ENCODE data around the gene CRIM1.

CRIM1 gene

DNA sequence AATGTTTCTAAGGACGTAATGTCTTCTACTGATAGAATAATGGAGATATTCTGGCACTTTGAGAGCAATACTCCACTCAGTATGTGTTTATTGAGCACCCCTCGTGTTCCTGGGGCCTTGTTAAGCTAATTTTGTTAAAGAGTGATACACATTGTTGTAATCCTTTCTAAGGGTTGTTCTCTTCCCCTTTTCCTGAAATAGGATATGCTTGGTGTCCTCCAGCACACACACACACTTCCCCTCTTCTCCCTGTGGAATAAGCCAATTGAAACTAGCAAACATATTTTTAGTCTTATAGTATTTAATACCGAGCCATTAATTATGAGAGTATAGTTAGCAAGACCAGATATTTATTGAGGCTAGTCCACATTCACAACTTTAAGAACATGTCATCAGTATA, 114.1 kb downstream of the CRIM1 start:
- Histone ChIP-seq H3K4me1 (ENCODE audit: insufficient read depth, low read length) (no peaks in the 10 kb centered on the region), H3K4me3 (ENCODE audit: low read length) (no peak overlapping the region), H2AFZ (ENCODE audit: low read depth, low read length) (no peak overlapping the region), H3K27me3 (ENCODE audit: insufficient read depth, low read length) (no peaks in the 10 kb centered on the region), H3K36me3 (ENCODE audit: insufficient read depth, low read length) (no peaks in the 10 kb centered on the region), H3K9me3 (ENCODE audit: low read length) (peaks cover 3% of the 10 kb centered on the region)

DNA sequence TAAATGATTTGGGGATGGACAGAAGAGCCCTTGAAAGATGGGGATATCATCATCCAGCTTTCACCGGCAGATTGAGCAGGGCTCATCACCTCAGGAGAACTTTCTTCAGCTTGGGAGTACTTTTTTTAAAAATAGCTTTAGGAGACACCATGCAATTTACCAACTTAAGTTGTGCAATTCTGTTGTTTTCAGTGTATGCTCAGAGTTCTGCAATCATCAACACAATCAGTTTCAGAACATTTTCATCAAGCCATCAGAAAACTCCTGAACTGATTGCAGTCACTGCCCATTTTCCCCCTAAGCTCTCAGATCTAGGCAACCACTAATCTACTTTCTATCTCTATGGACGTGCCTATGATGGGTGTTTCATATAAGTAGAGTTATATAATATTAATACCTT, 117.7 kb downstream of the CRIM1 start:
- Histone ChIP-seq H3K27me3 (ENCODE audit: insufficient read depth, low read length) (no peaks in the 10 kb centered on the region), H3K36me3 (ENCODE audit: insufficient read depth, low read length) (peaks cover 10% of the 10 kb centered on the region), H3K4me1 (ENCODE audit: insufficient read depth, low read length) (no peaks in the 10 kb centered on the region), H3K9me3 (ENCODE audit: low read length) (peaks cover 13% of the 10 kb centered on the region), H3K4me3 (ENCODE audit: low read length) (no peak overlapping the region), H2AFZ (ENCODE audit: low read depth, low read length) (no peak overlapping the region)

DNA sequence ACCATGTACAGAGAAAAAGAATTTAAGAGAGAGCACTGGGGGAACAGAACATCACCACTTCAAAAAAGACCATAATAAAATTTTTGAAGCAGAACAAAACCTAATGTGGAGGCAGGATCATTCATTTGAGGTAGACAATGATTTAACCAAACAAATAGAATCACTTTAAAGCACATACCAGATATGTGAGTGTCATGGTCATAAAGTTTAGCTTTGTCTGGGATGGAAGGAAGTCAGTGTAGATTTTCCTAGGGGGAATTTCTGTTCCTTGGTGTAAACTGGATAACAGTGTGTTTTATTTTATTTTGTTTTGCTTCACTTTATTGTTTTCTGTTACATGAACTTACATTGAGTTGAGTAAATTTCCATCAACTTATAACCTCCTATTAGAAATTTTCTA, 120.8 kb downstream of the CRIM1 start:
- Histone ChIP-seq H2AFZ (ENCODE audit: low read depth, low read length) (no peak overlapping the region), H3K36me3 (ENCODE audit: insufficient read depth, low read length) (peaks cover 21% of the 10 kb centered on the region), H3K27me3 (ENCODE audit: insufficient read depth, low read length) (no peaks in the 10 kb centered on the region), H3K4me1 (ENCODE audit: insufficient read depth, low read length) (no peaks in the 10 kb centered on the region), H3K9me3 (ENCODE audit: low read length) (peaks cover 13% of the 10 kb centered on the region), H3K4me3 (ENCODE audit: low read length) (no peak overlapping the region)

DNA sequence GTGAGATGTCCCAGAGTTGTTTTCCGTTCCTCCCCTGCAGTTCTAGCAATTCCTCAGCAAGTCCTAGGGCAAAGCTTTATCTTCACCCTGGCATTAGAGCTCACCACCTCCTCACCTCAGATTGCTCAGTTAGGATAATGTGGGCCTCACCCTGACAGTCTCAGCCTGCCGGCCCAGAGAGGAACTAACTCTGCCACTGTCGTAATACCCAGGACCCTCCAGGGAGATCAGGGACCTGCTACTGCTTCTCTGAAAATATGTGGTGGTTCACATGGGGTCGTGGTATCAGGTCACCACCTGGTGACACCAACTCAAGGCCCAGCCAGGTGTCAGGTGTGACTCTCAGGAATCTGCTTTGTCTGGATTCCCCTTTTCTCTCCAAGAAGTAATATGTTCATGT, 121.7 kb downstream of the CRIM1 start:
- H3K27me3 ChIP-seq (ENCODE audit: insufficient read depth, low read length), result no peaks in the 10 kb centered on the region
- no peaks in the 10 kb centered on the region for H3K4me1 ChIP-seq (ENCODE audit: insufficient read depth, low read length)
- H3K4me3 ChIP-seq (ENCODE audit: low read length), result no peak overlapping the region
- peaks cover 13% of the 10 kb centered on the region for H3K9me3 ChIP-seq (ENCODE audit: low read length)
- peaks cover 26% of the 10 kb centered on the region for H3K36me3 ChIP-seq (ENCODE audit: insufficient read depth, low read length)
- H2AFZ ChIP-seq (ENCODE audit: low read depth, low read length), result no peak overlapping the region

DNA sequence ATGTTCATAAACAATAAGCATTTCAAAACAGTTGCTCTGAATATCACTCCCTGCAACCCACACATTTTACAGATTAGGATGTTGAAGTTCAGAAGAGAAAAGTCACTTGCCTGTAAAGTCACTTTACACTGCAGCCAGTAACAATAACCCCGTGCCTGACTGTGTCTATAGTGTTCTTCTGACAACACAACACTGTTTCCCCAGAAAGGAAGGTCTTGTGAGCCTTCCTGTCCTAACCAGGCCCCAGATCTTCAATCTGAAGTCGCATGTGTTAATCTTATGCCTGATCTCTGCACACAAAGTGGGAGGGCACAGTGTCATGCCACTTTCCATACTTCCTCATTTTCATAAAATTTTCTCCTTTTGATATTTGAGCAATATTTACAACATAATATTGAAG, 122.2 kb downstream of the CRIM1 start:
- no peak overlapping the region for H2AFZ ChIP-seq (ENCODE audit: low read depth, low read length)
- peaks cover 13% of the 10 kb centered on the region for H3K9me3 ChIP-seq (ENCODE audit: low read length)
- peaks cover 26% of the 10 kb centered on the region for H3K36me3 ChIP-seq (ENCODE audit: insufficient read depth, low read length)

DNA sequence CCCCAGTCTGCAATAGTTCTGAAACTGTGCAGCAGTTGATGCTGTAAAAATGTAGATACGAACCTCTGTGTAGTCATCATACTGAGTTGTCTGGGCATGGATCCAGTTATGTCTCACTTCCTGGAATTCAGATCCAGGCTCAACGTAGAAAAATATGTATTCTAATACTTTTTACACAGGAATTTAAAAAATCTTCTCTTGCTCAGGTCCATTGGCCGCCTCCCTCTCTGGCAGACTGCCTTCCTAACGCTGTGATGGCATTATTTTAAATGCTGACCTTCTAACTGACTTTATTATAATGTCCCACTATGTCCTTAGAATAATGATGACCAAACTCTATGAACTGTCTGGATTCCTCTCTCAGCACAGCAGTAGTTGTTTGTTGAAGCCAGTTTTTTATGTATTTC, 122.8 kb downstream of the CRIM1 start:
- peaks cover 13% of the 10 kb centered on the region for H3K9me3 ChIP-seq (ENCODE audit: low read length)
- H2AFZ ChIP-seq (ENCODE audit: low read depth, low read length), result no peak overlapping the region
- H3K27me3 ChIP-seq (ENCODE audit: insufficient read depth, low read length), result no peaks in the 10 kb centered on the region
- H3K4me3 ChIP-seq (ENCODE audit: low read length), result no peak overlapping the region
- peaks cover 26% of the 10 kb centered on the region for H3K36me3 ChIP-seq (ENCODE audit: insufficient read depth, low read length)
- H3K4me1 ChIP-seq (ENCODE audit: insufficient read depth, low read length), result no peaks in the 10 kb centered on the region

More for the DNA sequence above, 122.2 kb downstream of the CRIM1 start:
- no peak overlapping the region for H3K4me3 ChIP-seq (ENCODE audit: low read length)
- no peaks in the 10 kb centered on the region for H3K4me1 ChIP-seq (ENCODE audit: insufficient read depth, low read length)
- no peaks in the 10 kb centered on the region for H3K27me3 ChIP-seq (ENCODE audit: insufficient read depth, low read length)

DNA sequence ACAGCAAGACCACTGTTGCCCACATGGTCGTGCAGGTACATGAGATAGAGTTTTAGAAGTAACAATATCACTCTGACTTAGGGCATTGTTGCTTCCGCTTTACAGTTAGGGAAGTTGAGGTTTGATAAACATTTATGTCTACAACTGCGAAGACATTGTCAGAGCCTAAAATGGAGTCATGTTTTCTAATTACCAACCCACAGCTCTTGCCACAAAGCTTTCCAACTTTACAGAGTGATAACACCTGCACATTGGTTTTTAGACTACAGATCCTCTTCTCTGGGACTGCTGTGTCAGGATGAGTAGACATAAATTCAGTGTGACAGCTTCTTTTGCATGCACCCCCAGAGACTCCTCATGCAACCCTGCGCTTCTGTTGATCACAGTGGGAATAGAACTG, 123.4 kb downstream of the CRIM1 start:
- Histone ChIP-seq H3K4me1 (ENCODE audit: insufficient read depth, low read length) (no peaks in the 10 kb centered on the region), H3K4me3 (ENCODE audit: low read length) (no peak overlapping the region), H3K27me3 (ENCODE audit: insufficient read depth, low read length) (no peaks in the 10 kb centered on the region), H2AFZ (ENCODE audit: low read depth, low read length) (no peak overlapping the region), H3K36me3 (ENCODE audit: insufficient read depth, low read length) (peaks cover 26% of the 10 kb centered on the region), H3K9me3 (ENCODE audit: low read length) (peaks cover 13% of the 10 kb centered on the region)

DNA sequence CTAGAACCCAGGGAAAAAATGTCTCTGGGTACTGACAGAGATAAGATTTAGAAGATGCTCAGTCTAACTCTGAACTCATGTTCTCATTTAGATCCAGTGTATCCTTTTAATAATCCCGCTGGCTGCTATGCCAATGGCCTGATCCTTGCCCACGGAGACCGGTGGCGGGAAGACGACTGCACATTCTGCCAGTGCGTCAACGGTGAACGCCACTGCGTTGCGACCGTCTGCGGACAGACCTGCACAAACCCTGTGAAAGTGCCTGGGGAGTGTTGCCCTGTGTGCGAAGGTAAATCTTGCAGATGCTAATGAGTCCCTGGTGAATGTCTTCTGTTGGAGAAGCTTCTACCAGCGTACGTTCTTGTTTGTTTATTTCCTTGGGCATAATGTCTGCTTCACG, 123.8 kb downstream of the CRIM1 start:
- Histone ChIP-seq H3K9me3 (ENCODE audit: low read length) (peaks cover 12% of the 10 kb centered on the region), H3K27me3 (ENCODE audit: insufficient read depth, low read length) (no peaks in the 10 kb centered on the region), H3K4me1 (ENCODE audit: insufficient read depth, low read length) (no peaks in the 10 kb centered on the region), H2AFZ (ENCODE audit: low read depth, low read length) (no peak overlapping the region), H3K36me3 (ENCODE audit: insufficient read depth, low read length) (peaks cover 26% of the 10 kb centered on the region), H3K4me3 (ENCODE audit: low read length) (no peak overlapping the region)

DNA sequence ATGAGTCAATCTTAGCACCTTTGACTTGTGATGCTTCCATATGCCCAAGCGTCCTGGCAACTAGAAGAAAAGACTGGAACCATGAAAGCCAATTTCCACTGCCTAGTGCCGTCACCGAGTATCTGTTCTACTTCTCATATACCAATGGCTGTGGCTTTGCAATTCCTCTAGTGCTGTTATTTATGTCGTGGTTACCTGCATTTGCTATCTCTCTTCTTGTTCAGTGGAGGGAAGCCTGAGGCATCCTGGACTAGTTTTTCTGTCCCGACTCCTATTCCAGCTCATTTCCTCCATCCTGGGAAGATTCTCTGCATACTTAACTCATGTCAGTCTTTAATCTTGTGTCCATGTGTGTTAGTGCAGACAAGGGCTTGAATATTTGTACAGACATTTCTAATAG, 124.5 kb downstream of the CRIM1 start:
- H3K4me1 ChIP-seq (ENCODE audit: insufficient read depth, low read length), result no peaks in the 10 kb centered on the region
- H3K36me3 ChIP-seq (ENCODE audit: insufficient read depth, low read length), result peaks cover 26% of the 10 kb centered on the region
- H3K9me3 ChIP-seq (ENCODE audit: low read length), result peaks cover 10% of the 10 kb centered on the region
- H3K27me3 ChIP-seq (ENCODE audit: insufficient read depth, low read length), result no peaks in the 10 kb centered on the region
- no peak overlapping the region for H3K4me3 ChIP-seq (ENCODE audit: low read length)
- no peak overlapping the region for H2AFZ ChIP-seq (ENCODE audit: low read depth, low read length)

DNA sequence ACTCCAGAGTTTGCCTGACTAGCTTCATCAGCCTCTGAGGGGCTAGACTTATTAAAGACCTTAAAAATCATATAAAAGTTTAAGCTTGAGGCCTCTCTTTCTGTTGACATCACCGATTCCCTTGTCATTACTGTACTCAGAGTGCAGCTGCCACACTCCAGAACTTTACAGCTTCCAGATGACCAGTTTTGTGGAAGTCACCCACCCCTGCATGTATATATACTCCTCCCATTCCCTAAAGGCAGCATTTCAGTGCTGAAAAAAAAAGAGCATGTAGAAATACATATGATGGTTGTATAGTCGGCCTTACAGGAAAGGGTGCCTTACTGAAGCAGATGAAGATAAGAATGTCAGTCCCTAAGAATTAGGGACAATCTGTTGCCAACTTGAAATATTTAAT, 125.1 kb downstream of the CRIM1 start:
- H2AFZ ChIP-seq (ENCODE audit: low read depth, low read length), result no peak overlapping the region
- peaks cover 26% of the 10 kb centered on the region for H3K36me3 ChIP-seq (ENCODE audit: insufficient read depth, low read length)
- no peaks in the 10 kb centered on the region for H3K4me1 ChIP-seq (ENCODE audit: insufficient read depth, low read length)
- H3K9me3 ChIP-seq (ENCODE audit: low read length), result peaks cover 10% of the 10 kb centered on the region
- no peaks in the 10 kb centered on the region for H3K27me3 ChIP-seq (ENCODE audit: insufficient read depth, low read length)
- H3K4me3 ChIP-seq (ENCODE audit: low read length), result no peak overlapping the region

DNA sequence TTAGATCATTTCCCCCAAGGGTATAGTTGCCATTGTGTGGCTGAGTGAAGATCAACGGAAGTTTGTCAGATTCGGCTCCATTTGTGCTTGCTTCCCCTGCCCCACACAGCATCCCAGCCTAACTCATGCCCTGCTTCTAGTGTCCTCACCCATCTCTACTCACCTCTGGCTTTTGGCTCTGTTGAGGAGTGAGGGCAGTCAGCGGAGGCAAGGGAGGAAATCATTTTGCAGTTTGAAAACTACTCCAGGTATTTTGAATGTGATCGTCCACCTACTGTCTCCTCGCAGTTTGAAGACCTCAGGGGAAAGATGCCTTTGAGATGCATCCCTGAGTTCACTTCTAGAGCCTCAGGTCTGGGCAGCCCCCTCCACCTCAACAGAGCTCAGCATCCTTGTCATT, 126.1 kb downstream of the CRIM1 start:
- peaks cover 26% of the 10 kb centered on the region for H3K36me3 ChIP-seq (ENCODE audit: insufficient read depth, low read length)
- no peaks in the 10 kb centered on the region for H3K4me1 ChIP-seq (ENCODE audit: insufficient read depth, low read length)
- no peak overlapping the region for H3K4me3 ChIP-seq (ENCODE audit: low read length)
- H3K27me3 ChIP-seq (ENCODE audit: insufficient read depth, low read length), result no peaks in the 10 kb centered on the region
- no peak overlapping the region for H2AFZ ChIP-seq (ENCODE audit: low read depth, low read length)
- H3K9me3 ChIP-seq (ENCODE audit: low read length), result peaks cover 8% of the 10 kb centered on the region

DNA sequence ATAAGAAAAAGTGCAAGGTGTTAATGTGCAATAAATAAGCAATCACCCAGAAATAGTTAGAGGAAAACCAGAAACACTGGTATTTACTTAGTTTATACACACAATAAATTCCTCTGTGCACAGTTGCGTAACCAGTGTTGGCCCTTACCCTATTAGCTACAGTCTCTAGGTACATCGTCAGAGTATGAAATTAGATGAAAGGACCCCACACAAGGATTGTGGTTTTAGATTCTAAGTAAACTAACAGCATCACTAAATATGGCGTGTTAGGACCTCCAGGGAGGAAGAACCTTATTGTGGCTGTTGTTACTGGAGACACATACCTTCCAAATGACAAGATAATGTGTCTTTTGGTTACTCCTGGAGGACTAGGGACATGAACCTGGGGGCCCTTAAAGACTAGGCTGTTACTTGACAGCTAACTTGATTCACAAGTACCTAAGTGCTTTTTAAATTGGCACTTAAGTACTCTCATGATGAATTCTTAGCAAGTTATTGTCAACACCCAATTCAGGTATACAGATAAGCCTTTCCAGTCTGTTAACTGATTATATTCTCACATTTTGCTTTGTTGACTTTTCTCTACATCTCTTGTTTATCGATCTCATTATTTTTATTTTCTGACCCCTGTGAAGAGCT, 127.1 kb downstream of the CRIM1 start:
- Histone ChIP-seq H2AFZ (ENCODE audit: low read depth, low read length) (no peak overlapping the region), H3K9me3 (ENCODE audit: low read length) (no peaks in the 10 kb centered on the region), H3K4me3 (ENCODE audit: low read length) (no peak overlapping the region), H3K36me3 (ENCODE audit: insufficient read depth, low read length) (peaks cover 16% of the 10 kb centered on the region), H3K4me1 (ENCODE audit: insufficient read depth, low read length) (no peaks in the 10 kb centered on the region), H3K27me3 (ENCODE audit: insufficient read depth, low read length) (no peaks in the 10 kb centered on the region)

GRCh38 chr2:36483290-36483689, 127.7 kb downstream of the CRIM1 start:
- H2AFZ ChIP-seq (ENCODE audit: low read depth, low read length), result no peak overlapping the region
- H3K27me3 ChIP-seq (ENCODE audit: insufficient read depth, low read length), result no peaks in the 10 kb centered on the region
- H3K9me3 ChIP-seq (ENCODE audit: low read length), result no peaks in the 10 kb centered on the region
- no peak overlapping the region for H3K4me3 ChIP-seq (ENCODE audit: low read length)
- no peaks in the 10 kb centered on the region for H3K4me1 ChIP-seq (ENCODE audit: insufficient read depth, low read length)
- peaks cover 16% of the 10 kb centered on the region for H3K36me3 ChIP-seq (ENCODE audit: insufficient read depth, low read length)

DNA sequence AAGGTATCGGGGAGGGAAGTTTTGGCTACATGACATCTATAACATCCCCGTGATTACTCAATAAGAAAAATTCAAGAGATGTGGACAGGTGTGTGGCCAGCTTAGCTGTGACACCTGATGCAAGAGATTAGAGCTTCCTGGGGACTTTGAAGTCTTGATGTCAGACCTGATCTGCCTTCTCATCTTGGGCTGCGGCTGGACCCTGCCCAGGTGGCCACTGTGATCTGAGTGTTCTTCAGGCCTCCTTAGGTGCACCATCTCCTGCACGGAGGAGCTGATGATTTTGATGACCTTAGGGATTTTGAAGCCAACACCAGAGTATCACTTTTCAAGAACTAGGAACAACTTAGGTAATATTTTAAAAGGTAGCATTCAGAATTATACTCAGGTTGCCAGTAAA, 128.9 kb downstream of the CRIM1 start:
- H3K36me3 ChIP-seq (ENCODE audit: insufficient read depth, low read length), result peaks cover 10% of the 10 kb centered on the region
- H3K4me3 ChIP-seq (ENCODE audit: low read length), result no peak overlapping the region
- H3K4me1 ChIP-seq (ENCODE audit: insufficient read depth, low read length), result no peaks in the 10 kb centered on the region

More for the DNA sequence above, 128.9 kb downstream of the CRIM1 start:
- no peak overlapping the region for H2AFZ ChIP-seq (ENCODE audit: low read depth, low read length)
- H3K9me3 ChIP-seq (ENCODE audit: low read length), result no peaks in the 10 kb centered on the region
- no peaks in the 10 kb centered on the region for H3K27me3 ChIP-seq (ENCODE audit: insufficient read depth, low read length)
